Measurements from ENCODE around the gene ARID1B. TPM values are rescaled to one million over a fixed set of nuclear protein-coding genes. Genes with fewer than 3 reads are reported as not detected.

The ARID1B gene
- total and polyA plus RNA-seq, 2 of the 13 experiments (the other 11 are each of a cell fraction or from before 2014, with no cell fraction given) = 20.1 to 32.6 TPM

DNA sequence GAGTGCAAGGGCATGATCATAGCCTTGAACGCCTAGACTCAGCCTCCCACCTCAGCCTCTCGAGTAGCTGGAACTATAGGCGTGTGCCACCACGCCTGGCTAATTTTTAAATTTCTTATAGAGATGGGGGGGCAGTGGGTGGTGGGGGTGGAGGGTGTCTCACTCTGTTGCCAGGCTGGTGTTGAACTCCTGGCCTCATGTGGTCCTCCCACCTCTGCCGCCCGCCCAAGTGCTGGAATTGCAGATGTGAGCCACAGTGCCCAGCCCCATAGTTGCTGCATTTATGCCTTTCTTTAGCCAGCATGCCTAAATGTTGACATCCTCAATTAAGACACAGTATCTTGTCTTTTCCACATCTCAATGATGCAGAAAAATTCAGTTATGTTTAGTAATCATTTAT lies 171.1 kb downstream of the ARID1B start:
- Histone ChIP-seq H3K36me3 (replicated peaks in 1 of 2; ENCODE audit: control insufficient read depth in 1 of 2, insufficient read depth in 2 of 2, low read length in 2 of 2) (no peaks in the 10 kb centered on the region), H3K27me3 (ENCODE audit: control insufficient read depth in 1 of 2, insufficient read depth in 2 of 2, low read length in 2 of 2) (no peaks in the 10 kb centered on the region), H3K79me2 (ENCODE audit: insufficient read depth, low read length) (peaks cover 47% of the 10 kb centered on the region), H3K27ac (ENCODE audit: extremely low read length, insufficient read depth, low read length) (no peak overlapping the region), H2AFZ (ENCODE audit: low read length) (no peak overlapping the region), H3K4me1 (ENCODE audit: insufficient read depth, low read length) (peaks cover 14% of the 10 kb centered on the region), H3K9ac (ENCODE audit: insufficient read depth, low read depth, low read length) (no peak overlapping the region), H3K4me2 (ENCODE audit: low read depth, low read length) (no peak overlapping the region), H3K4me3 (replicated peaks in 1 of 3; ENCODE audit: insufficient read depth in 1 of 3, low read depth in 2 of 3, low read length in 3 of 3) (no peak overlapping the region), H3K9me3 (ENCODE audit: low read length) (no peaks in the 10 kb centered on the region), H4K20me1 (ENCODE audit: insufficient read depth, low read length) (peaks cover 15% of the 10 kb centered on the region)
- no TSS peak for BruUV-seq (replicated peaks)
- TF ChIP-seq AGO1 (IDR thresholded peaks at IDR 0.05; ENCODE audit: low read depth, low read length, poor library complexity, severe bottlenecking) (no peak), SKIL (CRISPR knock-in tag; IDR thresholded peaks at IDR 0.05; ENCODE audit: borderline replicate concordance) (no peak), HOMEZ (CRISPR knock-in tag; IDR thresholded peaks at IDR 0.05; ENCODE audit: low read depth) (no peak), SNAPC2 (CRISPR knock-in tag; IDR thresholded peaks at IDR 0.05) (no peak)
- over 99% methylated on average over 6 of the region's 6 CpGs for WGBS (ENCODE audit: low lambda C conversion rate)
- no peak for ATAC-seq
- in situ Hi-C loops (cut with HindIII; ENCODE audit: extremely low pct_ligation_motif_present, low pct_unique_long_range_greater_than_20kb) (no loop called here), intact Hi-C loops (cut with micrococcal nuclease; ENCODE audit: unreplicated experiment) (no loop called here)
- FAIRE-seq = no peak
- DNase-seq (ENCODE audit: low spot score) = no peak
- ChIA-PET CTCF (ENCODE audit: low intra/inter-chr PET ratio, low total read pairs) (no interaction called here), POLR2A (no interaction called here)

- in situ Hi-C loops (cut with HindIII; ENCODE audit: extremely low pct_ligation_motif_present, low pct_unique_long_range_greater_than_20kb) (no loop called here), intact Hi-C loops (cut with micrococcal nuclease; ENCODE audit: unreplicated experiment) (no loop called here)
- CTCF ChIA-PET (ENCODE audit: low intra/inter-chr PET ratio, low total read pairs) = no interaction called here
- 95% methylated on average over 2 of the region's 2 CpGs for WGBS (ENCODE audit: low lambda C conversion rate)
- Histone ChIP-seq H3K36me3 (replicated peaks in 1 of 2; ENCODE audit: control insufficient read depth in 1 of 2, insufficient read depth in 2 of 2, low read length in 2 of 2) (no peaks in the 10 kb centered on the region), H3K27me3 (ENCODE audit: control insufficient read depth in 1 of 2, insufficient read depth in 2 of 2, low read length in 2 of 2) (no peaks in the 10 kb centered on the region), H3K9ac (ENCODE audit: insufficient read depth, low read depth, low read length) (no peak overlapping the region), H3K4me2 (ENCODE audit: low read depth, low read length) (no peak overlapping the region), H4K20me1 (ENCODE audit: insufficient read depth, low read length) (peaks cover 19% of the 10 kb centered on the region), H3K79me2 (ENCODE audit: insufficient read depth, low read length) (peaks cover 49% of the 10 kb centered on the region), H2AFZ (ENCODE audit: low read length) (no peak overlapping the region), H3K27ac (ENCODE audit: extremely low read length, insufficient read depth, low read length) (no peak overlapping the region), H3K4me3 (replicated peaks in 1 of 3; ENCODE audit: insufficient read depth in 1 of 3, low read depth in 2 of 3, low read length in 3 of 3) (no peak overlapping the region), H3K9me3 (ENCODE audit: low read length) (no peaks in the 10 kb centered on the region), H3K4me1 (ENCODE audit: insufficient read depth, low read length) (peaks cover 20% of the 10 kb centered on the region)
- POLR2A ChIA-PET = no interaction called here
- DNase-seq (ENCODE audit: low spot score) (no peak), ATAC-seq (no peak), FAIRE-seq (no peak)
- no TSS peak for BruUV-seq (replicated peaks)
- TF ChIP-seq SP140L (CRISPR knock-in tag; IDR thresholded peaks at IDR 0.05; ENCODE audit: borderline replicate concordance) = no peak
- TF ChIP-seq, protein P1, sequence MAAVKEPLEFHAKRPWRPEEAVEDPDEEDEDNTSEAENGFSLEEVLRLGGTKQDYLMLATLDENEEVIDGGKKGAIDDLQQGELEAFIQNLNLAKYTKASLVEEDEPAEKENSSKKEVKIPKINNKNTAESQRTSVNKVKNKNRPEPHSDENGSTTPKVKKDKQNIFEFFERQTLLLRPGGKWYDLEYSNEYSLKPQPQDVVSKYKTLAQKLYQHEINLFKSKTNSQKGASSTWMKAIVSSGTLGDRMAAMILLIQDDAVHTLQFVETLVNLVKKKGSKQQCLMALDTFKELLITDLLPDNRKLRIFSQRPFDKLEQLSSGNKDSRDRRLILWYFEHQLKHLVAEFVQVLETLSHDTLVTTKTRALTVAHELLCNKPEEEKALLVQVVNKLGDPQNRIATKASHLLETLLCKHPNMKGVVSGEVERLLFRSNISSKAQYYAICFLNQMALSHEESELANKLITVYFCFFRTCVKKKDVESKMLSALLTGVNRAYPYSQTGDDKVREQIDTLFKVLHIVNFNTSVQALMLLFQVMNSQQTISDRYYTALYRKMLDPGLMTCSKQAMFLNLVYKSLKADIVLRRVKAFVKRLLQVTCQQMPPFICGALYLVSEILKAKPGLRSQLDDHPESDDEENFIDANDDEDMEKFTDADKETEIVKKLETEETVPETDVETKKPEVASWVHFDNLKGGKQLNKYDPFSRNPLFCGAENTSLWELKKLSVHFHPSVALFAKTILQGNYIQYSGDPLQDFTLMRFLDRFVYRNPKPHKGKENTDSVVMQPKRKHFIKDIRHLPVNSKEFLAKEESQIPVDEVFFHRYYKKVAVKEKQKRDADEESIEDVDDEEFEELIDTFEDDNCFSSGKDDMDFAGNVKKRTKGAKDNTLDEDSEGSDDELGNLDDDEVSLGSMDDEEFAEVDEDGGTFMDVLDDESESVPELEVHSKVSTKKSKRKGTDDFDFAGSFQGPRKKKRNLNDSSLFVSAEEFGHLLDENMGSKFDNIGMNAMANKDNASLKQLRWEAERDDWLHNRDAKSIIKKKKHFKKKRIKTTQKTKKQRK (IDR thresholded peaks at IDR 0.05; ENCODE audit: low read length) = no peak
- no peak for TF ChIP-seq TEAD3 (CRISPR knock-in tag; optimal IDR thresholded peaks at IDR 0.05; ENCODE audit: borderline replicate concordance)
- TF ChIP-seq ZFX (CRISPR knock-in tag; IDR thresholded peaks at IDR 0.05; ENCODE audit: low read depth) = no peak
- TF ChIP-seq ZFP62 (CRISPR knock-in tag; IDR thresholded peaks at IDR 0.05) = no peak
- TF ChIP-seq TFDP2 (CRISPR knock-in tag; IDR thresholded peaks at IDR 0.05) = no peak
- no peak for TF ChIP-seq NCOA2 (CRISPR knock-in tag; IDR thresholded peaks at IDR 0.05)
Observed at GRCh38 chr6:156948807-156949206, 171.6 kb downstream of the ARID1B start.
